Measurements from ENCODE around the gene IQGAP3.

IQGAP3 gene

GRCh38 chr1:156482276-156482675, 90.1 kb downstream of the IQGAP3 start:
- H3K4me2 ChIP-seq (ENCODE audit: low read length): no peak overlapping the region
- peaks cover 60% of the 10 kb centered on the region for H3K36me3 ChIP-seq (ENCODE audit: insufficient read depth, low read length)
- H3K9me3 ChIP-seq (replicated peaks; ENCODE audit: low read length): no peaks in the 10 kb centered on the region
- H3K4me1 ChIP-seq (ENCODE audit: control insufficient read depth, insufficient read depth, low read length): peaks cover 11% of the 10 kb centered on the region
- H3K27me3 ChIP-seq (ENCODE audit: control insufficient read depth, insufficient read depth, low read length): no peaks in the 10 kb centered on the region
- no peak overlapping the region for H3K4me3 ChIP-seq (ENCODE audit: low read length)
- H3K9ac ChIP-seq (ENCODE audit: low read depth, low read length): no peak overlapping the region

GRCh38 chr1:156481527-156481926, 90.8 kb downstream of the IQGAP3 start:
- Histone ChIP-seq H3K27me3 (ENCODE audit: control insufficient read depth, insufficient read depth, low read length) (no peaks in the 10 kb centered on the region), H3K9me3 (replicated peaks; ENCODE audit: low read length) (no peaks in the 10 kb centered on the region), H3K4me1 (ENCODE audit: control insufficient read depth, insufficient read depth, low read length) (peaks cover 18% of the 10 kb centered on the region), H3K9ac (ENCODE audit: low read depth, low read length) (no peak overlapping the region), H3K4me2 (ENCODE audit: low read length) (no peak overlapping the region), H3K36me3 (ENCODE audit: insufficient read depth, low read length) (peaks cover 67% of the 10 kb centered on the region), H3K4me3 (ENCODE audit: low read length) (no peak overlapping the region)

- H3K9me3 ChIP-seq (replicated peaks; ENCODE audit: low read length): no peaks in the 10 kb centered on the region
- H3K4me3 ChIP-seq (ENCODE audit: low read length): no peak overlapping the region
- peaks cover 27% of the 10 kb centered on the region for H3K4me1 ChIP-seq (ENCODE audit: control insufficient read depth, insufficient read depth, low read length)
- no peak overlapping the region for H3K9ac ChIP-seq (ENCODE audit: low read depth, low read length)
- H3K4me2 ChIP-seq (ENCODE audit: low read length): no peak overlapping the region
- no peaks in the 10 kb centered on the region for H3K27me3 ChIP-seq (ENCODE audit: control insufficient read depth, insufficient read depth, low read length)
- H3K36me3 ChIP-seq (ENCODE audit: insufficient read depth, low read length): peaks cover 76% of the 10 kb centered on the region
These were observed 91.8 kb downstream of the IQGAP3 start for GRCh38 chr1:156480411-156481192.

- H3K9ac ChIP-seq (ENCODE audit: low read depth, low read length): no peak overlapping the region
- H3K4me3 ChIP-seq (ENCODE audit: low read length): no peak overlapping the region
- H3K4me1 ChIP-seq (ENCODE audit: control insufficient read depth, insufficient read depth, low read length): peaks cover 30% of the 10 kb centered on the region
- H3K9me3 ChIP-seq (replicated peaks; ENCODE audit: low read length): no peaks in the 10 kb centered on the region
- H3K27me3 ChIP-seq (ENCODE audit: control insufficient read depth, insufficient read depth, low read length): no peaks in the 10 kb centered on the region
- H3K4me2 ChIP-seq (ENCODE audit: low read length): no peak overlapping the region
- peaks cover 82% of the 10 kb centered on the region for H3K36me3 ChIP-seq (ENCODE audit: insufficient read depth, low read length)
These were observed 92.4 kb downstream of the IQGAP3 start for GRCh38 chr1:156480016-156480370.

GRCh38 chr1:156479093-156480015, 93.0 kb downstream of the IQGAP3 start:
- no peak overlapping the region for H3K9ac ChIP-seq (ENCODE audit: low read depth, low read length)
- peaks cover 30% of the 10 kb centered on the region for H3K4me1 ChIP-seq (ENCODE audit: control insufficient read depth, insufficient read depth, low read length)
- H3K36me3 ChIP-seq (ENCODE audit: insufficient read depth, low read length): peaks cover 88% of the 10 kb centered on the region
- no peaks in the 10 kb centered on the region for H3K27me3 ChIP-seq (ENCODE audit: control insufficient read depth, insufficient read depth, low read length)
- no peak overlapping the region for H3K4me2 ChIP-seq (ENCODE audit: low read length)
- H3K4me3 ChIP-seq (ENCODE audit: low read length): no peak overlapping the region
- H3K9me3 ChIP-seq (replicated peaks; ENCODE audit: low read length): no peaks in the 10 kb centered on the region

- Histone ChIP-seq H3K4me1 (ENCODE audit: control insufficient read depth, insufficient read depth, low read length) (peaks cover 30% of the 10 kb centered on the region), H3K9ac (ENCODE audit: low read depth, low read length) (no peak overlapping the region), H3K4me2 (ENCODE audit: low read length) (no peak overlapping the region), H3K9me3 (replicated peaks; ENCODE audit: low read length) (no peaks in the 10 kb centered on the region), H3K4me3 (ENCODE audit: low read length) (no peak overlapping the region), H3K27me3 (ENCODE audit: control insufficient read depth, insufficient read depth, low read length) (no peaks in the 10 kb centered on the region), H3K36me3 (ENCODE audit: insufficient read depth, low read length) (peaks cover 95% of the 10 kb centered on the region)
These were observed 94.1 kb downstream of the IQGAP3 start for GRCh38 chr1:156478250-156478627.

GRCh38 chr1:156477526-156478249, 94.7 kb downstream of the IQGAP3 start:
- H3K9me3 ChIP-seq (replicated peaks; ENCODE audit: low read length): no peaks in the 10 kb centered on the region
- peak overlapping the region; percentile 34 for H3K9ac ChIP-seq (ENCODE audit: low read depth, low read length)
- H3K4me1 ChIP-seq (ENCODE audit: control insufficient read depth, insufficient read depth, low read length): peaks cover 30% of the 10 kb centered on the region
- H3K36me3 ChIP-seq (ENCODE audit: insufficient read depth, low read length): peaks cover 92% of the 10 kb centered on the region
- H3K27me3 ChIP-seq (ENCODE audit: control insufficient read depth, insufficient read depth, low read length): no peaks in the 10 kb centered on the region
- H3K4me3 ChIP-seq (ENCODE audit: low read length): no peak overlapping the region
- peak overlapping the region; percentile 5 for H3K4me2 ChIP-seq (ENCODE audit: low read length)

GRCh38 chr1:156476501-156477298, 95.7 kb downstream of the IQGAP3 start:
- no peaks in the 10 kb centered on the region for H3K27me3 ChIP-seq (ENCODE audit: control insufficient read depth, insufficient read depth, low read length)
- no peaks in the 10 kb centered on the region for H3K9me3 ChIP-seq (replicated peaks; ENCODE audit: low read length)
- H3K4me2 ChIP-seq (ENCODE audit: low read length): no peak overlapping the region
- H3K9ac ChIP-seq (ENCODE audit: low read depth, low read length): peak overlapping the region; percentile 34
- H3K4me3 ChIP-seq (ENCODE audit: low read length): no peak overlapping the region
- peaks cover 89% of the 10 kb centered on the region for H3K36me3 ChIP-seq (ENCODE audit: insufficient read depth, low read length)
- peaks cover 30% of the 10 kb centered on the region for H3K4me1 ChIP-seq (ENCODE audit: control insufficient read depth, insufficient read depth, low read length)

- peaks cover 88% of the 10 kb centered on the region for H3K36me3 ChIP-seq (ENCODE audit: insufficient read depth, low read length)
- H3K4me2 ChIP-seq (ENCODE audit: low read length): peak overlapping the region; percentile 9
- H3K4me3 ChIP-seq (ENCODE audit: low read length): no peak overlapping the region
- peak overlapping the region; percentile 21 for H3K9ac ChIP-seq (ENCODE audit: low read depth, low read length)
- H3K9me3 ChIP-seq (replicated peaks; ENCODE audit: low read length): no peaks in the 10 kb centered on the region
- peaks cover 30% of the 10 kb centered on the region for H3K4me1 ChIP-seq (ENCODE audit: control insufficient read depth, insufficient read depth, low read length)
- no peaks in the 10 kb centered on the region for H3K27me3 ChIP-seq (ENCODE audit: control insufficient read depth, insufficient read depth, low read length)
These were observed 96.5 kb downstream of the IQGAP3 start for GRCh38 chr1:156475568-156476500.
